Osteocyte (in vitro differentiated cells): ENCODE measurements around the gene ADH1B. TPM values are rescaled to one million over a fixed set of nuclear protein-coding genes. Genes with fewer than 3 reads are reported as not detected.
"Not testable (repeated sequence)": the region's sequence is repeated elsewhere in the genome, so short reads cannot be mapped to it uniquely, and the experiment has no call there.

Experiments
- DNase-seq: peaks from one replicate; pipeline ENCODE4 v3.0.0; 2021; ENCODE audit warnings: mixed read lengths; ENCODE audit not compliant: unreplicated experiment; ENCODE audit errors: extremely low spot score
- H3K27ac Mint-ChIP-seq: one replicate; pipeline ENCODE4 v1.8.0; 2021; ENCODE audit warnings: mild to moderate bottlenecking, mixed read lengths; ENCODE audit not compliant: unreplicated experiment
- H3K27me3 Mint-ChIP-seq: one replicate; pipeline ENCODE4 v1.8.0; 2021; ENCODE audit warnings: mixed read lengths; ENCODE audit not compliant: unreplicated experiment
- H3K36me3 Mint-ChIP-seq: one replicate; pipeline ENCODE4 v1.8.0; 2021; ENCODE audit warnings: mixed read lengths; ENCODE audit not compliant: unreplicated experiment
- H3K4me1 Mint-ChIP-seq: one replicate; pipeline ENCODE4 v1.8.0; 2021; ENCODE audit warnings: mixed read lengths; ENCODE audit not compliant: unreplicated experiment
- H3K4me3 Mint-ChIP-seq: one replicate; pipeline ENCODE4 v1.8.0; 2021; ENCODE audit warnings: mild to moderate bottlenecking, moderate library complexity, mixed read lengths; ENCODE audit not compliant: unreplicated experiment
- H3K9me3 Mint-ChIP-seq: one replicate; pipeline ENCODE4 v1.8.0; 2021; ENCODE audit warnings: mixed read lengths; ENCODE audit not compliant: unreplicated experiment
- total RNA-seq: library from RNA; stranded (reverse); gene quantifications from 2 replicates; pipeline ENCODE4 v1.2.1, GENCODE V29; 2021
- TF ChIP-seq, protein P1 (sequence below): fragments of 200-600 bp; sonication (generic); IDR thresholded peaks from 2 replicates; pipeline ENCODE4 v1.5.0; 2021; ENCODE audit warnings: antibody characterized with exemption, mild to moderate bottlenecking, moderate library complexity

Gene ADH1B
- total RNA-seq, 1 donor from 2014 or later = 8.8 TPM

DNA sequence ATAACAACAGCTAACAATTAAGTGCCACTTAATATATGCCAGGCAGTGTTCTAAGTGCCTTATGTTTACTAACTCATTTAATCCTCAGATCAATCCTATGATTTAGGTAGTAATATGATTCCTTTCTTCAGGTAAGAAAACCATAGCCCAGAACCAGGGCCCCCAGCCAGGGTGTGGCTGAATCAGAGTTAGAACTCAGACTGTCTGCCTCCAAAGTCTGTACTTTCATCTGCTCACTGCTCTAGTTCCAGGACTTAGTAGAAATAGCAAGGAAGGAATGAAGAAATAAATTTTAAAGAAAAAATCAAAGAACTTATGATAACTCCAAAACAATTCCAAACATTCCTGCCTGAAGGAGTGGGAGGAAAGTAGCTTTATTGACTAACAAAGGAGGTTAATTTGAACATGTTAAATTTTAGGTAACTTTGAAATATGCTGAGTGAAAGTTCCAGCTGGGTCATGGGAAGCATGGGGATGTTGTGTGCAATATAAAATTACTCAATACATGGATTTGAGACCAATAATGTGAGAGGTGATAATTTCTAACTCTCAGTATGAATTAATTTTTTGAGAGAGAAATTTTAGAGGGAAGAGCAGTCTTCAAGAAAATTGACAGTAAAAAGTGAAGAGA, 40.2 kb upstream of the ADH1B start:
- Mint-ChIP-seq H3K4me1 (peaks cover 2% of the 10 kb centered on the region), H3K4me3 (no peak overlapping the region), H3K36me3 (peaks cover 3% of the 10 kb centered on the region), H3K27me3 (no peaks in the 10 kb centered on the region), H3K27ac (no peak overlapping the region), H3K9me3 (peaks cover 15% of the 10 kb centered on the region)
- no peak for DNase-seq
- TF ChIP-seq, protein P1, sequence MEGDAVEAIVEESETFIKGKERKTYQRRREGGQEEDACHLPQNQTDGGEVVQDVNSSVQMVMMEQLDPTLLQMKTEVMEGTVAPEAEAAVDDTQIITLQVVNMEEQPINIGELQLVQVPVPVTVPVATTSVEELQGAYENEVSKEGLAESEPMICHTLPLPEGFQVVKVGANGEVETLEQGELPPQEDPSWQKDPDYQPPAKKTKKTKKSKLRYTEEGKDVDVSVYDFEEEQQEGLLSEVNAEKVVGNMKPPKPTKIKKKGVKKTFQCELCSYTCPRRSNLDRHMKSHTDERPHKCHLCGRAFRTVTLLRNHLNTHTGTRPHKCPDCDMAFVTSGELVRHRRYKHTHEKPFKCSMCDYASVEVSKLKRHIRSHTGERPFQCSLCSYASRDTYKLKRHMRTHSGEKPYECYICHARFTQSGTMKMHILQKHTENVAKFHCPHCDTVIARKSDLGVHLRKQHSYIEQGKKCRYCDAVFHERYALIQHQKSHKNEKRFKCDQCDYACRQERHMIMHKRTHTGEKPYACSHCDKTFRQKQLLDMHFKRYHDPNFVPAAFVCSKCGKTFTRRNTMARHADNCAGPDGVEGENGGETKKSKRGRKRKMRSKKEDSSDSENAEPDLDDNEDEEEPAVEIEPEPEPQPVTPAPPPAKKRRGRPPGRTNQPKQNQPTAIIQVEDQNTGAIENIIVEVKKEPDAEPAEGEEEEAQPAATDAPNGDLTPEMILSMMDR = no peak

DNA sequence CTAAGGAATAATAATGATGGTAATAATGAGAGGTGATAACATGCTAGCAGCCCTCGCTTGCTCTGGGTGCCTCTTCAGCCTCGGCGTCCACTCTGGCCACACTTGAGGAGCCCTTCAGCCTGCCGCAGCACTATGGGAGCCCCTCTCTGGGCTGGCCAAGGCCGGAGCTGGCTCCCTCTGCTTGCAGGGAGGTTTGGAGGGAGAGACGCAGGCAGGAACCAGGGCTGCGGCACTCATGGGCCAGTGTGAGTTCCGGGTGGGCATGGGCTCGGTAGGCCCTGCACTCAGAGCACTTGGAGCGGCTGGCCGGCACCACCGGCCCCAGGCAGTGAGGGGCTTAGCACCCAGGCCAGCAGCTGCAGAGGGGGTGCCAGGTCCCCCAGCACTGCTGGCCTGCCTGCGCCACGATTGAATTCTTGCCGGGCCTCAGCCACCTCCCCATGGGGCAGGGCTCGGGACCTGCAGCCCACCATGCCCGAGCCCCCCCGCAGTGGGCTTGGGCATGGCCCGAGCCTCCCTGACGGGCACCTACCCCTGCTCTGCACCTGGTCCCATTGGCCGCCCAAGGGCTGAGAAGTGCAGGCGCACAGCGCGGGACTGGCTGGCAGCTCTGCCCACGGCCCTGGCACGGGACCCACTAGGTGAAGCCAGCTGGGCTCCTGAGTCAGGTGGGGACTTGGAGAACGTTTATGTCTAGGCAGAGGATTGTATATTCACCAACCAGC, 38.4 kb upstream of the ADH1B start:
- H3K4me1 Mint-ChIP-seq = peaks cover 2% of the 10 kb centered on the region
- no peak overlapping the region for H3K27ac Mint-ChIP-seq
- no peak overlapping the region for H3K4me3 Mint-ChIP-seq
- TF ChIP-seq, protein P1 = no peak
- no peaks in the 10 kb centered on the region for H3K27me3 Mint-ChIP-seq
- H3K9me3 Mint-ChIP-seq = peaks cover 9% of the 10 kb centered on the region
- DNase-seq = no peak
- no peaks in the 10 kb centered on the region for H3K36me3 Mint-ChIP-seq

DNA sequence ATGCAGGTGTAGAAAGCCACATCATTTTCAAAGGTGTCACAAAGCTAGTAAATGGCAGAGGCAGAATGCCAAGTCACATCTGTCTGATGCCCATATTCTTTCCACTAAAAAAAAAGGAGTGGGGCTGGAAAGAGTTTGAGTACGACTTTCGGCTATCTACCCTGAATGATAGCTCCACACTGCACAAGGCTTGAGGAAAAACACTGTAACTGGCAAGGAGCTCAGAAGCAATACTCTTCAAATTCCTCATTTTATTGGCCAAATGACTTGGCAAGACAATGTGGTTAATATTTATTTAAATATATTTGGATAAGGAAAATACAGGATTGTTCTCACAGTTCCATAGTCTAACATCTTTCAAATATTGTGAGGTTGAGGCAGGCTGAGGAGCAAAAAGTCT, 36.7 kb upstream of the ADH1B start:
- Mint-ChIP-seq H3K27me3 (no peaks in the 10 kb centered on the region), H3K4me3 (no peak overlapping the region), H3K4me1 (peaks cover 2% of the 10 kb centered on the region), H3K36me3 (no peaks in the 10 kb centered on the region), H3K9me3 (peaks cover 9% of the 10 kb centered on the region), H3K27ac (no peak overlapping the region)
- TF ChIP-seq, protein P1 = no peak
- no peak for DNase-seq

DNA sequence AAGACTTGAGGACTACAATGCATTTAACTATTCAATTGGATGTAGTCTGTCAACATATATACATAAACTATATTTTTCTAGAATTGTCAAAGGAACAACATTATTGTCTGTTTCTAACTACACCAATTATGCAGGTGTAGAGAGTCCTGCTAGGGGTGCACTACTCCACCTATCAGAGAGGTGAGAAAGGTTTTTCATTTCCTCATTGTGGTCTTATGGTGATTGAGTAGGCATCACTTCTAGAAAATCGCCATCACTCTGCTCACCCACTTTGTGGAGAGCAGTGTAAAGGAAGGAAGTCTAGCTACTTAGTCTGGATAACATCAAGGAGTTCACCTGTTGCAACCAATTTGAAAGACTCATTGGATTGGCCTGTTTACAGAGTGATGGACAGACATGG, 35.8 kb upstream of the ADH1B start:
- DNase-seq = no peak
- H3K27me3 Mint-ChIP-seq = no peaks in the 10 kb centered on the region
- H3K4me1 Mint-ChIP-seq = peaks cover 2% of the 10 kb centered on the region
- H3K36me3 Mint-ChIP-seq = no peaks in the 10 kb centered on the region
- TF ChIP-seq, protein P1 = no peak
- peaks cover 9% of the 10 kb centered on the region for H3K9me3 Mint-ChIP-seq
- no peak overlapping the region for H3K4me3 Mint-ChIP-seq
- no peak overlapping the region for H3K27ac Mint-ChIP-seq

DNA sequence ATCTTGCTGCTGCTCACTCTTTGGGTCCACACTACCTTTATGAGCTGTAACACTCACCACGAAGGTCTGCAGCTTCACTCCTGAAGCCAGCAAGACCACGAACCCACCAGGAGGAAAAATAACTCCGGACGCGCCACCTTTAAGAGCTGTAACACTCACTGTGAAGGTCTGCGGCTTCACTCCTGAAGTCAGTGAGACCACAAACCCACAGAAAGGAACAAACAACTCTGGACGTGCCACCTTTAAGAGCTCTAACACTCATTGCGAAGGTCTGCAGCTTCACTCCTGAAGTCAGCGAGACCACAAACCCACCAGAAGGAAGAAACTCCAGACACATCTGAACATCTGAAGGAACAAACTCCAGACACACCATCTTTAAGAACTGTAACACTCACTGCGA, 34.9 kb upstream of the ADH1B start:
- not testable (repeated sequence) for H3K9me3 Mint-ChIP-seq, H3K4me1 Mint-ChIP-seq, H3K27ac Mint-ChIP-seq, H3K27me3 Mint-ChIP-seq, H3K36me3 Mint-ChIP-seq, H3K4me3 Mint-ChIP-seq, DNase-seq
